MCF 10A (cell line): Measurements from ENCODE around the gene AK5. TPM values are rescaled to one million over a fixed set of nuclear protein-coding genes. Genes with fewer than 3 reads are reported as not detected.

Experiments used
- BruUV-seq: library from RNA; stranded (reverse); fragments of 400-500 nt; replicated peaks from 2 replicates; lab custom pipeline; 2021; lab: Mats Ljungman, UMichigan
- CTCF ChIA-PET: fragments of 300-600 bp; sonication (Branson Sonifier 250); formaldehyde crosslinking; extraction: SDS; loops from one replicate; lab custom pipeline; 2021; ENCODE audit warnings: antibody characterized with exemption, inconsistent platforms; lab: Yijun Ruan, JAX
- POLR2A ChIA-PET: fragments of 300-600, 350-650 bp; sonication (Branson Sonifier 250); formaldehyde crosslinking; extraction: SDS; loops from one replicate; lab custom pipeline; 2020; ENCODE audit warnings: antibody characterized with exemption, inconsistent platforms; lab: Yijun Ruan, JAX
- DNase-seq: peaks from one replicate; pipeline ENCODE4 v3.0.0-alpha.2; 2018; ENCODE audit not compliant: unreplicated experiment
- H3K27ac Mint-ChIP-seq: one replicate; pipeline ENCODE4 v1.8.0; 2022; ENCODE audit warnings: mild to moderate bottlenecking, low read depth, mixed read lengths; ENCODE audit not compliant: unreplicated experiment
- H3K27me3 Mint-ChIP-seq: one replicate; pipeline ENCODE4 v1.8.0; 2022; ENCODE audit warnings: mixed read lengths; ENCODE audit not compliant: insufficient read depth, unreplicated experiment
- H3K36me3 Mint-ChIP-seq: one replicate; pipeline ENCODE4 v1.8.0; 2022; ENCODE audit warnings: mild to moderate bottlenecking, moderate library complexity, mixed read lengths; ENCODE audit not compliant: insufficient read depth, unreplicated experiment
- H3K4me1 Mint-ChIP-seq: one replicate; pipeline ENCODE4 v1.8.0; 2022; ENCODE audit warnings: mixed read lengths; ENCODE audit not compliant: insufficient read depth, unreplicated experiment
- H3K4me3 Mint-ChIP-seq: one replicate; pipeline ENCODE4 v1.8.0; 2022; ENCODE audit warnings: mild to moderate bottlenecking, moderate library complexity, mixed read lengths; ENCODE audit not compliant: unreplicated experiment
- H3K9me3 Mint-ChIP-seq: one replicate; pipeline ENCODE4 v1.8.0; 2022; ENCODE audit warnings: mixed read lengths; ENCODE audit not compliant: unreplicated experiment
- intact Hi-C: fragments of 100-400 bp; cut with micrococcal nuclease; formaldehyde crosslinking; loops from 2 replicates; pipeline ENCODE4 v1.14.1; 2022
- total RNA-seq: library from RNA; stranded (reverse); gene quantifications from 2 replicates; pipeline ENCODE4 v1.2.3, GENCODE V29; 2022
- TF ChIP-seq, protein P1 (sequence below): fragments of 200-600 bp; IDR thresholded peaks from one replicate; pipeline ENCODE4 v1.8.0; 2022; ENCODE audit warnings: antibody characterized with exemption, mild to moderate bottlenecking; ENCODE audit not compliant: unreplicated experiment

Gene AK5
- total RNA-seq, 1 experiment from 2014 or later: not detected

DNA sequence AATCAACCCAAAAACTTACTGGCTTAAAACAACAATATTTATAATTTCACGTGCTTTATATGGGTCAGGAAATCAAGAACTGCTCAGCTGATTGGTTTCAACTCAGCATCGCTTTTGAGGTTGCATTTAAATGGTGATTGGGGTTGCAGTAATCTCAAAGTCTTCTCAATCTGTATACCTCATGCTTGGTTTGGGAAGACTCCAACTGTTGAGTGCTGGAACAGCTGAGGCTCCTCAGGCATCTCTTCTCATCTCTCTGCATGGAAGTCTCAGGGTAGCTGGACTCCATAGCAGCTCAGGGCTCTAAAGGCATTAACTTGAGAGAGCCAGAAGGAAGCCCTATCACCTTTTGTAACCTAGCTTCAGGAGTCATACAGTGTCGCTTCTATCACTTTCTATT is 35.1 kb downstream of the AK5 start:
- intact Hi-C loops: loop anchor here (10.0 kb wide), 1 partner anchor 218 kb away; no protein-coding TSS in a partner anchor
- DNase-seq: no peak
- POLR2A ChIA-PET: no interaction called here
- no TSS peak for BruUV-seq
- Mint-ChIP-seq H3K27ac (no peak overlapping the region), H3K36me3 (no peaks in the 10 kb centered on the region), H3K27me3 (no peaks in the 10 kb centered on the region), H3K9me3 (no peaks in the 10 kb centered on the region), H3K4me1 (no peaks in the 10 kb centered on the region), H3K4me3 (no peak overlapping the region)
- TF ChIP-seq, protein P1, sequence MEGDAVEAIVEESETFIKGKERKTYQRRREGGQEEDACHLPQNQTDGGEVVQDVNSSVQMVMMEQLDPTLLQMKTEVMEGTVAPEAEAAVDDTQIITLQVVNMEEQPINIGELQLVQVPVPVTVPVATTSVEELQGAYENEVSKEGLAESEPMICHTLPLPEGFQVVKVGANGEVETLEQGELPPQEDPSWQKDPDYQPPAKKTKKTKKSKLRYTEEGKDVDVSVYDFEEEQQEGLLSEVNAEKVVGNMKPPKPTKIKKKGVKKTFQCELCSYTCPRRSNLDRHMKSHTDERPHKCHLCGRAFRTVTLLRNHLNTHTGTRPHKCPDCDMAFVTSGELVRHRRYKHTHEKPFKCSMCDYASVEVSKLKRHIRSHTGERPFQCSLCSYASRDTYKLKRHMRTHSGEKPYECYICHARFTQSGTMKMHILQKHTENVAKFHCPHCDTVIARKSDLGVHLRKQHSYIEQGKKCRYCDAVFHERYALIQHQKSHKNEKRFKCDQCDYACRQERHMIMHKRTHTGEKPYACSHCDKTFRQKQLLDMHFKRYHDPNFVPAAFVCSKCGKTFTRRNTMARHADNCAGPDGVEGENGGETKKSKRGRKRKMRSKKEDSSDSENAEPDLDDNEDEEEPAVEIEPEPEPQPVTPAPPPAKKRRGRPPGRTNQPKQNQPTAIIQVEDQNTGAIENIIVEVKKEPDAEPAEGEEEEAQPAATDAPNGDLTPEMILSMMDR: no peak
- CTCF ChIA-PET: interaction anchor here (0.6 kb wide), 2 partner anchors 20 to 992 kb away, joined by 3 read pairs; no protein-coding TSS in a partner anchor

GRCh38 chr1:77319036-77319705 is 37.4 kb downstream of the AK5 start:
- BruUV-seq: no TSS peak
- no peak overlapping the region for H3K27ac Mint-ChIP-seq
- no peaks in the 10 kb centered on the region for H3K27me3 Mint-ChIP-seq

GRCh38 chr1:77322061-77322900 is 40.5 kb downstream of the AK5 start:
- POLR2A ChIA-PET: no interaction called here
- BruUV-seq: no TSS peak
- H3K27ac Mint-ChIP-seq: no peak overlapping the region
- intact Hi-C loops: no loop called here
- TF ChIP-seq, protein P1: no peak
- no peaks in the 10 kb centered on the region for H3K36me3 Mint-ChIP-seq
- no peaks in the 10 kb centered on the region for H3K4me1 Mint-ChIP-seq
- no peaks in the 10 kb centered on the region for H3K27me3 Mint-ChIP-seq
- CTCF ChIA-PET: interaction anchor here (0.6 to 1.3 kb wide), 4 partner anchors 10 to 1283 kb away, joined by 3 to 6 read pairs (median 3); no protein-coding TSS in a partner anchor
- no peak overlapping the region for H3K4me3 Mint-ChIP-seq
- no peaks in the 10 kb centered on the region for H3K9me3 Mint-ChIP-seq
- peak; percentile 50 for DNase-seq

More at GRCh38 chr1:77319036-77319705, 37.4 kb downstream of the AK5 start:
- DNase-seq: no peak
- TF ChIP-seq, protein P1: no peak
- H3K4me1 Mint-ChIP-seq: no peaks in the 10 kb centered on the region
- H3K36me3 Mint-ChIP-seq: no peaks in the 10 kb centered on the region
- ChIA-PET POLR2A (no interaction called here), CTCF (interaction anchor here (0.6 kb wide), 1 partner anchor 26 kb away, joined by 3 read pairs; no protein-coding TSS in a partner anchor)
- intact Hi-C loops: loop anchor here (10.0 kb wide), 1 partner anchor 216 kb away; no protein-coding TSS in a partner anchor
- H3K9me3 Mint-ChIP-seq: no peaks in the 10 kb centered on the region
- no peak overlapping the region for H3K4me3 Mint-ChIP-seq

GRCh38 chr1:77333501-77333900 is 51.7 kb downstream of the AK5 start:
- Mint-ChIP-seq H3K4me3 (no peak overlapping the region), H3K4me1 (no peaks in the 10 kb centered on the region), H3K36me3 (no peaks in the 10 kb centered on the region), H3K27me3 (peaks cover 23% of the 10 kb centered on the region), H3K9me3 (no peaks in the 10 kb centered on the region), H3K27ac (no peak overlapping the region)
- POLR2A ChIA-PET: no interaction called here
- DNase-seq: no peak
- CTCF ChIA-PET: no interaction called here
- BruUV-seq: no TSS peak
- TF ChIP-seq, protein P1: no peak
- intact Hi-C loops: no loop called here
